K562 (cell line): Measurements from ENCODE around the gene ADM5. TPM values are rescaled to one million over a fixed set of nuclear protein-coding genes. Genes with fewer than 3 reads are reported as not detected.

Experiments
- ATAC-seq: fragments of 200-7000 bp; cut with Tn5 transposase; 3 replicates; pipeline ENCODE4 v1.9.1; 2020; ENCODE audit warnings: moderate library complexity
- BruUV-seq: library from RNA; stranded (reverse); fragments of 400-500 nt; replicated peaks from 2 replicates; lab custom pipeline; 2021; lab: Mats Ljungman, UMichigan
- CTCF ChIA-PET: fragments of 300-600 bp; formaldehyde crosslinking; extraction: SDS; loops from one replicate; lab custom pipeline; 2021; ENCODE audit warnings: low intra/inter-chr PET ratio; lab: Yijun Ruan, JAX
- POLR2A ChIA-PET: fragments of 300-600, 350-650 bp; sonication (Branson Sonifier 250); formaldehyde crosslinking; extraction: SDS; loops from one replicate; lab custom pipeline; 2021; ENCODE audit warnings: antibody characterized with exemption, inconsistent platforms; lab: Yijun Ruan, JAX
- DNase-seq, 4 experiments: peaks; one replicate each; pipeline versions ENCODE4 v3.0.0 to v3.0.0-alpha.2; 2011 to 2018; ENCODE audit warnings: low spot score in 3 of 4, mixed read lengths in 3 of 4; ENCODE audit errors: extremely low read depth in 1 of 4
- FAIRE-seq: peaks from 2 replicates; lab custom pipeline; 2011; peaks lifted over from hg19 to GRCh38; lab: Jason Lieb, UNC
- H2AFZ ChIP-seq: 2 replicates; pipeline ENCODE4 v1.6.0; 2011; ENCODE audit warnings: low read depth, low read length, control low read depth, inconsistent platforms
- H3K27ac ChIP-seq: fragments of 200-600 bp; 3 replicates; pipeline ENCODE4 v1.8.0; 2011; ENCODE audit warnings: low read depth, mild to moderate bottlenecking, control low read depth, inconsistent platforms, low read length, moderate library complexity, mixed read lengths; ENCODE audit errors: extremely low read depth
- H3K27me3 ChIP-seq, 2 experiments: fragments of 300-600 bp in 1 of 2; 2 replicates in 1 of 2; 3 replicates in 1 of 2; pipeline versions ENCODE4 v1.6.0 to v1.8.0; 2011; ENCODE audit warnings: inconsistent platforms in 2 of 2, low read length in 2 of 2, mild to moderate bottlenecking in 1 of 2, mixed read lengths in 1 of 2, moderate library complexity in 1 of 2; ENCODE audit not compliant: control insufficient read depth in 2 of 2, insufficient read depth in 2 of 2
- H3K36me3 ChIP-seq: fragments of 300-600 bp; 3 replicates; pipeline ENCODE4 v1.8.0; 2011; ENCODE audit warnings: mild to moderate bottlenecking, low read length, inconsistent platforms; ENCODE audit not compliant: control insufficient read depth, insufficient read depth
- H3K4me1 ChIP-seq, 2 experiments: fragments of 200-600 bp in 1 of 2; replicated peaks in 1 of 2; 2 replicates in 1 of 2; 3 replicates in 1 of 2; pipeline versions ENCODE4 v1.5.1 to v1.8.0; 2011; ENCODE audit warnings: inconsistent platforms in 2 of 2, low read length in 2 of 2, mild to moderate bottlenecking in 1 of 2, mixed read lengths in 1 of 2, moderate library complexity in 1 of 2; ENCODE audit not compliant: control insufficient read depth in 2 of 2, insufficient read depth in 2 of 2
- H3K4me2 ChIP-seq: 2 replicates; pipeline ENCODE4 v1.6.1; 2011; ENCODE audit warnings: low read length, control low read depth, inconsistent platforms, mixed read lengths; ENCODE audit not compliant: insufficient read depth
- H3K4me3 ChIP-seq: fragments of 200-600 bp; sonication (generic), shearing (Covaris generic); 2 replicates; pipeline ENCODE4 v1.5.1; 2016; ENCODE audit warnings: control low read depth, inconsistent platforms
- H3K79me2 ChIP-seq: fragments of 200-600 bp; 3 replicates; pipeline ENCODE4 v1.8.0; 2011; ENCODE audit warnings: low read length, inconsistent platforms; ENCODE audit not compliant: control insufficient read depth, insufficient read depth
- H3K9ac ChIP-seq, 2 experiments: 2 replicates each; pipeline versions ENCODE4 v1.6.0 to v1.6.1; 2011; ENCODE audit warnings: low read depth in 2 of 2, low read length in 2 of 2, control low read depth in 1 of 2, inconsistent platforms in 1 of 2, mild to moderate bottlenecking in 1 of 2, mixed read lengths in 1 of 2; ENCODE audit not compliant: insufficient read depth in 1 of 2
- H3K9me1 ChIP-seq: one replicate; pipeline ENCODE4 v1.6.0; 2011; ENCODE audit warnings: inconsistent platforms, mild to moderate bottlenecking, low read length, moderate library complexity; ENCODE audit not compliant: control insufficient read depth, insufficient read depth
- H3K9me3 ChIP-seq: replicated peaks from 2 replicates; pipeline ENCODE4 v1.5.1; 2011; ENCODE audit warnings: low read depth, low read length, inconsistent platforms; ENCODE audit not compliant: control insufficient read depth, insufficient read depth
- H4K20me1 ChIP-seq: replicated peaks from 2 replicates; pipeline ENCODE4 v1.6.1; 2011; ENCODE audit warnings: low read length, inconsistent platforms, mixed read lengths; ENCODE audit not compliant: control insufficient read depth, insufficient read depth
- BACH1 ChIP-seq: fragments of 200-800 bp; sonication (Bioruptor generic); IDR thresholded peaks from 2 replicates; pipeline ENCODE4 v1.6.1; 2016; ENCODE audit warnings: missing genetic modification characterization, missing compliant biosample characterization
- CBFA2T3 ChIP-seq: fragments of 450-650 bp; IDR thresholded peaks from 2 replicates; pipeline ENCODE4 v1.6.1; 2017
- ELF2 ChIP-seq: fragments of 250-450 bp; sonication (Bioruptor Pico); IDR thresholded peaks from 2 replicates; pipeline ENCODE4 v1.5.0; 2021; ENCODE audit warnings: mild to moderate bottlenecking
- FOSL1 ChIP-seq: fragments of 200-800 bp; sonication (Bioruptor generic); conservative IDR thresholded peaks from 2 replicates; pipeline ENCODE4 v1.6.1; 2016; ENCODE audit warnings: missing genetic modification characterization, missing compliant biosample characterization
- FOXM1 ChIP-seq, 2 experiments: fragments of 450-650 bp in 1 of 2; sonication (generic) in 1 of 2; formaldehyde crosslinking in 1 of 2; IDR thresholded peaks; 2 replicates each; pipeline versions ENCODE4 v1.6.1 to v1.9.0; 2017 to 2022; ENCODE audit warnings: low read depth in 2 of 2, mild to moderate bottlenecking in 2 of 2, missing genetic modification reagents in 1 of 2, moderate library complexity in 1 of 2
- KDM2B ChIP-seq: fragments of 250-450 bp; sonication (Bioruptor Pico); IDR thresholded peaks from 2 replicates; pipeline ENCODE4 v1.8.0; 2021; ENCODE audit warnings: mild to moderate bottlenecking, moderate library complexity
- LARP7 ChIP-seq: fragments of 450-650 bp; IDR thresholded peaks from 2 replicates; pipeline ENCODE4 v1.6.1; 2016
- MED1 ChIP-seq: sonication (generic); formaldehyde crosslinking; IDR thresholded peaks from 2 replicates; pipeline ENCODE4 v1.8.1; 2023; ENCODE audit warnings: missing genetic modification reagents, borderline replicate concordance
- MYC ChIP-seq, 2 experiments: fragments of 250-450 bp in 1 of 2; sonication (Bioruptor Pico) in 1 of 2; IDR thresholded peaks; 2 replicates each; pipeline versions ENCODE4 v1.5.1 to v1.6.1; 2012 to 2021; ENCODE audit warnings: low read depth in 2 of 2, borderline replicate concordance in 1 of 2, improper control_type of control experiment in 1 of 2, low read length in 1 of 2, mild to moderate bottlenecking in 1 of 2, moderate library complexity in 1 of 2
- NR2C1 ChIP-seq, 2 experiments: fragments of 450-650 bp; IDR thresholded peaks; 2 replicates each; pipeline ENCODE4 v1.6.1; 2017; ENCODE audit warnings: mild to moderate bottlenecking in 2 of 2, antibody characterized with exemption in 1 of 2, inconsistent platforms in 1 of 2, missing compliant biosample characterization in 1 of 2, missing genetic modification characterization in 1 of 2
- POLR3A ChIP-seq: IDR thresholded peaks from 2 replicates; pipeline ENCODE4 v1.6.1; 2011; ENCODE audit warnings: borderline replicate concordance, mild to moderate bottlenecking, moderate library complexity; ENCODE audit not compliant: insufficient read length, insufficient read depth; ENCODE audit errors: extremely low read depth
- POU5F1 ChIP-seq: fragments of 150-350 bp; IDR thresholded peaks from 2 replicates; pipeline ENCODE4 v1.6.1; 2014; ENCODE audit warnings: borderline replicate concordance, low read length, low read depth, mild to moderate bottlenecking; ENCODE audit not compliant: partially characterized antibody
- RB1 ChIP-seq: fragments of 450-650 bp; IDR thresholded peaks from 2 replicates; pipeline ENCODE4 v1.6.1; 2017; ENCODE audit warnings: low read depth, mild to moderate bottlenecking
- SIN3A ChIP-seq, 2 experiments: fragments of 150-350 bp in 1 of 2; IDR thresholded peaks; 2 replicates each; pipeline ENCODE4 v1.6.1; 2011 to 2016; ENCODE audit warnings: borderline replicate concordance in 2 of 2, low read depth in 2 of 2, low read length in 2 of 2, mild to moderate bottlenecking in 2 of 2, moderate library complexity in 2 of 2; ENCODE audit not compliant: control insufficient read depth in 1 of 2
- SREBF1 ChIP-seq: fragments of 150-350 bp; IDR thresholded peaks from 2 replicates; pipeline ENCODE4 v1.6.1; 2014; ENCODE audit warnings: antibody characterized with exemption, low read depth, low read length, borderline replicate concordance
- SREBF2 ChIP-seq: sonication (generic); formaldehyde crosslinking; IDR thresholded peaks from 2 replicates; pipeline ENCODE4 v1.4.0; 2020; ENCODE audit warnings: mild to moderate bottlenecking, missing genetic modification reagents
- SRSF3 ChIP-seq: fragments of 200-400 bp; formaldehyde crosslinking; IDR thresholded peaks from 2 replicates; pipeline ENCODE4 v1.6.1; 2016; ENCODE audit warnings: mild to moderate bottlenecking, low read length, moderate library complexity; ENCODE audit not compliant: insufficient read depth
- TAL1 ChIP-seq: fragments of 450-650 bp; IDR thresholded peaks from 2 replicates; pipeline ENCODE4 v1.6.1; 2016; ENCODE audit warnings: mild to moderate bottlenecking
- TEAD2 ChIP-seq: fragments of 450-650 bp; IDR thresholded peaks from 2 replicates; pipeline ENCODE4 v1.6.1; 2016; ENCODE audit warnings: missing genetic modification characterization, control low read depth, missing compliant biosample characterization
- ZNF24 ChIP-seq: fragments of 450-650 bp; IDR thresholded peaks from 2 replicates; pipeline ENCODE4 v1.6.1; 2016
- ZNF583 ChIP-seq: fragments of 250-450 bp; sonication (Bioruptor Pico); IDR thresholded peaks from 2 replicates; pipeline ENCODE4 v1.4.0; 2020
- ZNF77 ChIP-seq: fragments of 250-450 bp; sonication (Bioruptor Pico); IDR thresholded peaks from 2 replicates; pipeline ENCODE4 v1.5.0; 2020
- WGBS: fragments of 100-300 bp; shearing (Covaris generic); methylation state at CpG from one replicate; pipeline ENCODE4 v1.1.6; 2016; ENCODE audit warnings: low coverage, mixed read lengths; ENCODE audit not compliant: insufficient coverage; ENCODE audit errors: missing lambda C conversion rate; 5-methylcytosine and 5-hydroxymethylcytosine counted together
- in situ Hi-C: fragments of 300-500 bp; cut with MboI; formaldehyde crosslinking; loops from 4 replicates; pipeline ENCODE4 v1.15.0; 2018; ENCODE audit warnings: inconsistent platforms, mixed read lengths
- intact Hi-C: fragments of 100-400 bp; cut with micrococcal nuclease; formaldehyde crosslinking; loops from 2 replicates; pipeline ENCODE4 v1.14.2; 2022
- polyA plus RNA-seq, 8 experiments: library from polyadenylated mRNA; depleted of rRNA in 4 of 8; stranded (reverse) in 5 of 8; unstranded in 3 of 8; fragments of >200 nt; fragmentation: Nextera tagmentation in 2 of 8; fragmentation: Illumina TruSeq in 1 of 8; extraction: Ambion mirVana in 2 of 8; extraction: Trizol in 1 of 8; gene quantifications; 2 replicates each; pipeline versions ENCODE4 v1.2.1 to v1.2.3, GENCODE V29; 2011 to 2014; ENCODE audit warnings: inconsistent platforms in 1 of 8, missing spikeins in 1 of 8
- total RNA-seq, 7 experiments: library from RNA; depleted of rRNA in 6 of 7; stranded (reverse); fragments of >200 nt in 6 of 7; fragmentation: Illumina TruSeq in 2 of 7; extraction: Trizol in 2 of 7; gene quantifications; 2 replicates each; pipeline versions ENCODE4 v1.2.1 to v1.2.3, GENCODE V29; 2011 to 2021; ENCODE audit warnings: low replicate concordance in 1 of 7
- TF ChIP-seq, protein P1 (sequence below), 2 experiments: fragments of 450-650 bp in 1 of 2; sonication (generic) in 1 of 2; formaldehyde crosslinking in 1 of 2; IDR thresholded peaks in 1 of 2; conservative IDR thresholded peaks in 1 of 2; 2 replicates each; pipeline versions ENCODE4 v1.6.1 to v1.8.1; 2016 to 2023; ENCODE audit warnings: mild to moderate bottlenecking in 2 of 2, moderate library complexity in 2 of 2, inconsistent platforms in 1 of 2, missing genetic modification reagents in 1 of 2

Gene ADM5
- total and polyA plus RNA-seq, 9 of the 15 experiments (the other 6 are each of a cell fraction or from before 2014, with no cell fraction given): 0.13 to 8.4 (median 2.0) TPM; not detected in 1

DNA sequence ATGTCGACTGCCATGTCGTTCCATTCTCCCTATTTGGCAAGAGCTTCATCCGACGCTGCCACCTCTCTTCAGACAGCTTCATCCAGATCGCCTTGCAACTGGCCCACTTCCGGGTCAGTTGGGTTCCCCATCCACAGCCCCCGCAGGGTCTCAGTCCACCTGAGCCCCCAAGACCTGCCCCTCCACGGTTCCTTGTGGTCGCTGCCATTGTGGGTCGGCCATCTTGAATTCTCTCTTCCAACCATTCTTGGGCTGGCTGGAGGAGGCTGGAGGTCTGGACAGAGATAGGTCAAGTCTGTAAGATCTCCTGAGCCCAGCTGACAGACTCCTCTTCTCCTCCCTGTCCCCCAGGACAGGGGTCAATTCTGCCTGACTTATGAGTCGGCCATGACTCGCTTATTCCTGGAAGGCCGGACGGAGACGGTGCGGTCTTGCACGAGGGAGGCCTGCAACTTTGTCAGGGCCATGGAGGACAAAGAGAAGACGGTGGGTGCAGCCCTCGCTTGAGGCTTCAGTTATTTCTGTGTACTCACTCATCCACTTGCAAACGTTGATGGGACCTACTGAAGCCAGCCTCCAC, 21.1 kb downstream of the ADM5 start:
- WGBS: 54% methylated on average over 17 of the region's 20 CpGs
- Histone ChIP-seq H2AFZ (peak overlapping the region; percentile 99), H3K9me3 (no peaks in the 10 kb centered on the region), H3K4me3 (no peak overlapping the region), H3K4me1 (peaks cover 13 to 36% of the 10 kb centered on the region in 2 experiments; a peak in 4 of 5 replicates), H3K27me3 (no peaks in the 10 kb centered on the region), H3K9me1 (no peaks in the 10 kb centered on the region), H4K20me1 (no peaks in the 10 kb centered on the region), H3K27ac (peak overlapping the region; percentile 72), H3K9ac (peak overlapping the region; percentile 16 to 37; a peak in 2 of 4 replicates), H3K79me2 (no peaks in the 10 kb centered on the region), H3K36me3 (no peaks in the 10 kb centered on the region), H3K4me2 (peak overlapping the region; percentile 34; the same call in 1 of the 2 replicates)
- BruUV-seq: no TSS peak
- FAIRE-seq: peak; percentile 77
- in situ Hi-C loops: no loop called here
- ChIA-PET CTCF (no interaction called here), POLR2A (no interaction called here)
- intact Hi-C loops: loop anchor here (10.0 kb wide), 1 partner anchor 164 kb away; the partner anchor contains the start of genes AKT1S1 and TBC1D17
- ATAC-seq: no peak
- peak; percentile 47 to 81 (median 51) for DNase-seq
- TF ChIP-seq NR2C1 (IDR thresholded peaks at IDR 0.05) (no peak), NR2C1 (tag; IDR thresholded peaks at IDR 0.05) (0 out of 2 replicates have a peak, but pooled peaks have one; percentile 45), RB1 (no peak), BACH1 (tag) (no peak), ZNF583 (no peak), ZNF77 (no peak), POU5F1 (no peak), ELF2 (no peak), SRSF3 (no peak), TEAD2 (tag) (no peak), MYC (IDR thresholded peaks at IDR 0.05; ENCODE audit: low read depth, low read length) (no peak), MYC (CRISPR knock-in tag; IDR thresholded peaks at IDR 0.05; ENCODE audit: borderline replicate concordance, low read depth) (no peak), KDM2B (no peak), POLR3A (no peak), MED1 (CRISPR knock-in tag) (no peak), FOSL1 (tag) (0 out of 2 replicates have a peak, but pooled peaks have one; percentile 18), SREBF1 (no peak), ZNF24 (no peak), TAL1 (no peak), SIN3A (IDR thresholded peaks at IDR 0.05; ENCODE audit: borderline replicate concordance in 2 of 2, control insufficient read depth in 1 of 2, low read depth in 2 of 2, low read length in 2 of 2) (no peak), LARP7 (no peak), CBFA2T3 (peak; percentile 34), SREBF2 (no peak), FOXM1 (IDR thresholded peaks at IDR 0.05; ENCODE audit: low read depth) (no peak), FOXM1 (CRISPR knock-in tag; IDR thresholded peaks at IDR 0.05; ENCODE audit: low read depth) (no peak)
- TF ChIP-seq, protein P1, sequence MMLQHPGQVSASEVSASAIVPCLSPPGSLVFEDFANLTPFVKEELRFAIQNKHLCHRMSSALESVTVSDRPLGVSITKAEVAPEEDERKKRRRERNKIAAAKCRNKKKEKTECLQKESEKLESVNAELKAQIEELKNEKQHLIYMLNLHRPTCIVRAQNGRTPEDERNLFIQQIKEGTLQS (IDR thresholded peaks at IDR 0.05): peak; percentile 56
- TF ChIP-seq, protein P1 (CRISPR knock-in tag; conservative IDR thresholded peaks at IDR 0.05): no peak
